GM12865 (cell line): ENCODE results near the gene COX7C.
A peak's percentile ranks its signal among the peaks of the same experiment; 100 is the strongest.
"Not testable (repeated sequence)": the region's sequence is repeated elsewhere in the genome, so short reads cannot be mapped to it uniquely, and the experiment has no call there.

ENCODE experiments used
- DNase-seq: peaks from one replicate; pipeline ENCODE4 v3.0.0; 2010; ENCODE audit warnings: low read depth
- H3K4me3 ChIP-seq: 2 replicates; pipeline ENCODE4 v1.5.1; 2011; ENCODE audit warnings: mild to moderate bottlenecking, low read depth, low read length, control low read depth
- TF ChIP-seq, protein P1 (sequence below): IDR thresholded peaks from 2 replicates; pipeline ENCODE4 v1.5.1; 2011; ENCODE audit warnings: low read length, control low read depth, low read depth, inconsistent platforms; ENCODE audit not compliant: insufficient read depth; ENCODE audit errors: missing control alignments

Gene COX7C, protein sequence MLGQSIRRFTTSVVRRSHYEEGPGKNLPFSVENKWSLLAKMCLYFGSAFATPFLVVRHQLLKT

DNA sequence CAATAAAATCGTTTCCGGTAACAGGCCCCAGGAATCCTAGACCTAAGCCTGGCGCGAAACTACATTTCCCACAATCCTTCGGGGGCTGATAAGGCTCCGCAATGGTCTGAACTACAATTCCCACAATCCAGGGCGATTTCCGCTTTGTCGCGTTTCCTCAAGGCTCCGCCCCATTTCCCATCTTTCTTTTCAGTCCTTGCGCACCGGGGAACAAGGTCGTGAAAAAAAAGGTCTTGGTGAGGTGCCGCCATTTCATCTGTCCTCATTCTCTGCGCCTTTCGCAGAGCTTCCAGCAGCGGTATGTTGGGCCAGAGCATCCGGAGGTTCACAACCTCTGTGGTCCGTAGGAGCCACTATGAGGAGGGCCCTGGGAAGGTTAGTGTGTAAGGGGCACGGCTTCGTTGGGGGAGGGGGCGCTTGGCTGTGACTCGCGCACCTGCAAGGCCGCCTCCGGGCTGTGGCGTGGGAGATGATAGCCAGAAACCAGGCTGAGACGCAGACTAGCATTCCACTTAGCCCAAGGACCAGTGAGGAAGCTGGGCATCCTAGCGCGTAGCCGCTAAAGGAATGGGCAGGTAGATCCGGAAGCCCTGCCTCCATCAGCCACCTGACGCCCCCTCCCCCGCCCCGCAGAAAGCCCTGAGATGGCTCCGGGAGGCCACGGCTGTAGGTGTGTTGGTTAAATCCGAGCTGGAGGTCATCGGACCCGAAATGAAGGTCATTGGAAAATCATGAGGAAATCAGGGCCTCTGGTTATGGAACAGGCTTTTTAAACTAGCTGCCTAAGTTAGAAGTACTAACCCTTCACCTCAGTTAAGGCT lies at the start of gene COX7C:
TSS of gene COX7C (plus strand) at position 186 of the 821 bp plus-strand sequence. CDS start at position 301, 115 bp downstream.
- TF ChIP-seq, protein P1, sequence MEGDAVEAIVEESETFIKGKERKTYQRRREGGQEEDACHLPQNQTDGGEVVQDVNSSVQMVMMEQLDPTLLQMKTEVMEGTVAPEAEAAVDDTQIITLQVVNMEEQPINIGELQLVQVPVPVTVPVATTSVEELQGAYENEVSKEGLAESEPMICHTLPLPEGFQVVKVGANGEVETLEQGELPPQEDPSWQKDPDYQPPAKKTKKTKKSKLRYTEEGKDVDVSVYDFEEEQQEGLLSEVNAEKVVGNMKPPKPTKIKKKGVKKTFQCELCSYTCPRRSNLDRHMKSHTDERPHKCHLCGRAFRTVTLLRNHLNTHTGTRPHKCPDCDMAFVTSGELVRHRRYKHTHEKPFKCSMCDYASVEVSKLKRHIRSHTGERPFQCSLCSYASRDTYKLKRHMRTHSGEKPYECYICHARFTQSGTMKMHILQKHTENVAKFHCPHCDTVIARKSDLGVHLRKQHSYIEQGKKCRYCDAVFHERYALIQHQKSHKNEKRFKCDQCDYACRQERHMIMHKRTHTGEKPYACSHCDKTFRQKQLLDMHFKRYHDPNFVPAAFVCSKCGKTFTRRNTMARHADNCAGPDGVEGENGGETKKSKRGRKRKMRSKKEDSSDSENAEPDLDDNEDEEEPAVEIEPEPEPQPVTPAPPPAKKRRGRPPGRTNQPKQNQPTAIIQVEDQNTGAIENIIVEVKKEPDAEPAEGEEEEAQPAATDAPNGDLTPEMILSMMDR = no peak
- peak within 1 kb of the TSS; percentile 92 for H3K4me3 ChIP-seq
- peak; percentile 97 for DNase-seq

- H3K4me3 ChIP-seq, DNase-seq: not testable (repeated sequence)
Observed at GRCh38 chr5:86569522-86570426, 48.0 kb upstream of the COX7C start.

- DNase-seq = no peak
- no peak overlapping the region for H3K4me3 ChIP-seq
Observed at GRCh38 chr5:86570427-86571083, 47.2 kb upstream of the COX7C start.

GRCh38 chr5:86571109-86571508 lies 46.6 kb upstream of the COX7C start:
- not testable (repeated sequence) for H3K4me3 ChIP-seq, DNase-seq

More at GRCh38 chr5:86570427-86571083, 47.2 kb upstream of the COX7C start:
- TF ChIP-seq, protein P1 = no peak

- no peak for DNase-seq
- no peak overlapping the region for H3K4me3 ChIP-seq
- TF ChIP-seq, protein P1 = no peak
Observed at GRCh38 chr5:86572825-86573517, 44.8 kb upstream of the COX7C start.

DNA sequence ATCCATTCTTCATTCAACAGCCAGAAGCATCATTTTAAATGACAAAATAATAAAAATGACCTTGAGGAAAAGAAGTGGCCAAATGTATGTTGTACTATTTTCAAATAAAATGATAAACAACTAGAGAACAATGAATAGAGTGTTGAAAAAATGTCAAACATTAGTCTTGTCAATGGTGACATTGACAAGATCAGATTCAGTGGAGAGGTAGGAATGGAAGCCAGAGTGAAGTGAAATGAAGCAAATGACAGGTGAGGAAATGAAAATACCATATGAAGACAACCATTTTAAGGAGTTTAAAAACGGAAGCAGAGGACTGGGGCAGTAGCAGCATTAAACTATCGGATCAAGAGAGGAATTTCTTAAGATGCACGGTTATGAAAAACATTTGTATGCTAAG lies 38.2 kb upstream of the COX7C start:
- TF ChIP-seq, protein P1 = no peak
- no peak for DNase-seq
- H3K4me3 ChIP-seq = no peak overlapping the region

GRCh38 chr5:86596476-86596875 lies 21.3 kb upstream of the COX7C start:
- no peak overlapping the region for H3K4me3 ChIP-seq
- TF ChIP-seq, protein P1 = no peak
- DNase-seq = no peak
